ENCODE measurements around the gene MIEF1.
A peak's percentile ranks its signal among the peaks of the same experiment; 100 is the strongest.

The MIEF1 gene

GRCh38 chr22:39535831-39536449, 33.9 kb downstream of the MIEF1 start:
- ChIA-PET POLR2A (ENCODE audit: low non-redundant PET) (no interaction called here), CTCF (interaction anchor here (0.5 to 3.2 kb wide), 2 partner anchors 489 to 787 kb away, joined by 4 to 24 read pairs; no protein-coding TSS in a partner anchor)

GRCh38 chr22:39536711-39537110, 34.6 kb downstream of the MIEF1 start:
- ChIA-PET CTCF (interaction anchor here (0.5 to 3.2 kb wide), 4 partner anchors 488 to 787 kb away, joined by 4 to 24 read pairs (median 4); no protein-coding TSS in a partner anchor), POLR2A (ENCODE audit: low non-redundant PET) (no interaction called here)
- DNase-seq (ENCODE audit: low spot score): no peak
- TF ChIP-seq CTCF (conservative IDR thresholded peaks at IDR 0.05; ENCODE audit: low read depth): no peak
- H3K27ac ChIP-seq: no peak overlapping the region

More at GRCh38 chr22:39535831-39536449, 33.9 kb downstream of the MIEF1 start:
- no peak overlapping the region for H3K27ac ChIP-seq
- no peak for DNase-seq (ENCODE audit: low spot score)
- TF ChIP-seq CTCF (conservative IDR thresholded peaks at IDR 0.05; ENCODE audit: low read depth): no peak

GRCh38 chr22:39537975-39538374, 35.9 kb downstream of the MIEF1 start:
- H3K27ac ChIP-seq: no peak overlapping the region
- DNase-seq (ENCODE audit: low spot score): no peak
- no peak for TF ChIP-seq CTCF (conservative IDR thresholded peaks at IDR 0.05; ENCODE audit: low read depth)
- ChIA-PET CTCF (no interaction called here), POLR2A (ENCODE audit: low non-redundant PET) (no interaction called here)

- no peak overlapping the region for H3K27ac ChIP-seq
Observed at GRCh38 chr22:39543095-39543494, 41.0 kb downstream of the MIEF1 start.

GRCh38 chr22:39545386-39546365, 43.6 kb downstream of the MIEF1 start:
- ChIA-PET POLR2A (ENCODE audit: low non-redundant PET) (no interaction called here), CTCF (interaction anchor here (0.6 kb wide), 1 partner anchor 267 kb away, joined by 4 read pairs; no protein-coding TSS in a partner anchor)
- H3K27ac ChIP-seq: no peak overlapping the region
- peak; percentile 16 for DNase-seq (ENCODE audit: low spot score)
- no peak for TF ChIP-seq CTCF (conservative IDR thresholded peaks at IDR 0.05; ENCODE audit: low read depth)

More at GRCh38 chr22:39543095-39543494, 41.0 kb downstream of the MIEF1 start:
- ChIA-PET POLR2A (ENCODE audit: low non-redundant PET) (no interaction called here), CTCF (interaction anchor here (0.8 kb wide), 1 partner anchor 494 kb away, joined by 3 read pairs; no protein-coding TSS in a partner anchor)
- peak; percentile 42 for TF ChIP-seq CTCF (conservative IDR thresholded peaks at IDR 0.05; ENCODE audit: low read depth)
- DNase-seq (ENCODE audit: low spot score): no peak

- no peak for DNase-seq (ENCODE audit: low spot score)
- POLR2A ChIA-PET (ENCODE audit: low non-redundant PET): no interaction called here
- H3K27ac ChIP-seq: no peak overlapping the region
- TF ChIP-seq CTCF (conservative IDR thresholded peaks at IDR 0.05; ENCODE audit: low read depth): no peak
- CTCF ChIA-PET: no interaction called here
Observed at GRCh38 chr22:39546889-39547586, 44.9 kb downstream of the MIEF1 start.
